ENCODE results near the gene G6PD.

The G6PD gene

DNA sequence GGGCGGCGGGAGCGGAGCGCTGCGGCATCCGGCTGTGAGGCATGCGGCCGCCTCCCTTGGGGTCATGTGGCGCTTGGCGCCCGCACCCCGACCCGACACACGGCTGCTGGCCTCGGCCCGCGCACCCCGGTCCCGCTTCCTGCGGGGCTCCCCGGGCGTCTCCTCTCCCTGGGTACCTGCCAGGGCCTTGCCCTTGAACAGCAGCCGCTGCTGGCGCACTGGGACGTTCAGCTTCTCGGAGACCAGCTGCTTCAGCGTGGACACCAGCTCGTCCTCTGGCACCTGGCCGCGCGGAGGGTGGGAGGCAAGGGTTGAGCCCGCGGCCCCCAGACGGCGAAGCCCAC is 60.6 kb downstream of the G6PD start:
- DNase-seq, result no peak

DNA sequence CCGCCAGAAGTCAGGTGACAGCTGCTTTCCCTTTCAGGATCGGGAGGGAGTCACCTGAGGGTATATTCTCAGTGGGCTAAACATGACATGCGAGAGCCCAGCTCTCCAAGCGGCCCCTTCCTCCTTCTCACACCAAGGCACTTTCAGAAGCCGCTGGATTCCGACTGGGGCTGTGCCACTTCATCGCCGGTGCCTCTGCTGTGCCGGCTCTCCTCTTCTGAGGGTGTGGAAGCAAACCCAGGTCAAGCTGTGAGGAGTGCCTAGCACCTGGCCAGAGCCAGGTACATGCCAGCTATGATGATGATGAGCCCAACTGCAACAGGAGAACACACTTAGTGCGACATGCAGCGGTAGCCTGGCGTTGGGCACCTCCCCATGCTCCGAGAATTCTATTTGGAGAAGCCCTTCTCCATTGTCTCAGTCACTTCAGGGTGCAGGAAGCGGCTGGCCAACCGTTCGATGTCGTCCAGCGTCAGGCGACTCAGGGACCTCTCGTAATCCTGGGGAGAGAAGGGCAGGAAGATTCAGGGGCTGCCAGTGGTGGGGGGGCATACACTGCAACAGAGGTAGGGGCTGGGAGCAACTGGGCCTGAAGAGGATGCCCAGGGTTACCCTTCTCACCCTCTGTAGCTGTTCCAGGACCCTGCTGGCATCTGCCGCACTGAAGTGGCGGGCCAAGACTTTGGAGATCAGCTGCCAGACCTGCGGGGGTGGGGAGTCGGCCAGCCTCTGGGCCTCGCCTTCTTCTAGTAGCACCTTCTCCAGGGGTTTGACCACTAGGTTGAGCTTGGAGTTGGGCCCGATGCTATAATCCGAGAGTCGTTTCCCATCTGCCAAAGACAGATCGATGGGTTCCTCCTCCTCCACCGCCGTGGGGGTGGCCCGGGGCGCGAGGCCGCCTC is 61.2 kb downstream of the G6PD start:
- DNase-seq, result no peak

DNA sequence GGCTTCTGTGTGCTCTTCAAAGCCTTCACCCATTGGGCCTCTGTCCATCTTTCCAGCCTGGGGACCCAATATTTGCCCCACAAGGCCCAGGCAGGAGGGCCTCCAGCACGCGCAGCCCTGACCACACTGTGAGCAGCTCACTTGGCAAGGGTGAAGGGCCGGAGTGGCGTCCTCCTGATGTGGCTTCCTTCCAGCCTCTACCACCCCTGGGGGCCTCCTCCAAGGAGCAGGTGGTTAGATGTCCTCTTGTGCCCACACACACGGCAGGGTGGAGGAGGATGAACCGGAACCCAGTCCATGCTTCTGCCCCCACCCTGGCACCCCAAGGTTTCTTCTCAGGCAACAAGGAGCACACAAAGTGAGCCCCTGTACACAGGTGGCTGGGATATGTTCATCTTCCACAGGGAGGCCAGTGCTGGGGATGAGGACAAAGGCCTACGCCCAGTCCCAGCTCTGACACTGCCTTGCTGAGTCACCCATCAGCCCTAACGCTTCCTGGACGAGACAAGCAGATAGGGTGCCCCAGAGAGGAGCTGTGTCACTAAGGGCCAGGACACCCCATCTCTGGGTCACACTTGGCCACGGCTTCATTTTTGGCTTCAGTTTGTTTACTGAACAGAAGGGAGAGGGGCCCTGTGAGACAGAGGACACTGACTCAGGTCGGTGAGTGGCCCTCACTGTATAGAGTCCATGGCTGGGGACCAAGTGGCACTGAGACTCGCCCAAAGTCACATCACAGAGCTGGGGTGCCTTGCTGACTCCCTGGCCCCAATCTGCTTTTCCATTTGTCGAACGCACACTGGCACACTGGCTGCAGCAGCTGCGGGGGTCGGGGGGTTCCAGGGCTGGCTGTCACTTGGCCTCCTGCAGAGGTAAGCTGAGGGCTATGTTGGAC is 62.1 kb downstream of the G6PD start:
- no peak for DNase-seq

DNA sequence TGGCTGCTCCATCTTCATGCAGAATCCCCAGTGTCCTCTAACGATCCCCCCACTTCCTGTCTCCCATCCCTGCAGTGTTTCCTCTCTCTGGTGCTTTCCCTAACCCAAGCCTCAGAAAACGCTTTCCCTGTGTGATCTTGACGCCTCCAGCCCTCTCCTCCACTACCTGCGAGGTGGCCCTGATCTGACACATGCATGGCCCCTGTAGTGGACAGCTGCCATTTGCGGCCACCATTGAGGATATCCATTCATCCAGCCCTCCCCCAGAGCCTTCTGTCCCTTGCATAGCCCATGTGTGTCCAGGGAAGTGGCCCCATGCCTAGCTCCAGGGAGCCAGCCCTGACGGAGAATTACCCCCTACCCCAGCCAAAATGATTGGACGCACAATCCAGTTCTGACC is 63.3 kb downstream of the G6PD start:
- no peak for DNase-seq

DNA sequence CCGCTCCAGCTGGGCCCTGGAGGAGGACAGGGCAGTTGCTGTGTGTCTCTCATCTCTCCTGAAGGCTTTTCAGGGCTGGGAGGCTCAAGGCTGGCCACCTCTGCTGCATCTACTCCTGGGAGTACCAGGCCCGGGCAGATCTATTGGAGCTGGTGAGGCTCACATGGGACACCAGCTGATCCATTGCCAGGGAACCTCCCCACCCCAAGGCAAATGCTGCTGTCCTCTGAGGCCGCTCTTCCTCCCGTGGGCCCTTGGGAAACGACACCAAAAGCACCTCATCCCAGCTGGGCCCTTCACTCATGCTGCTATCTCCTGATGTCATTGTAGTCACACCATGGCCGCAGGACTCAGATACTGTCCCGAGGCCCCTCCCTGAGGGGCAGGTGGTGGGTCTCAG is 63.9 kb downstream of the G6PD start:
- DNase-seq, result no peak

DNA sequence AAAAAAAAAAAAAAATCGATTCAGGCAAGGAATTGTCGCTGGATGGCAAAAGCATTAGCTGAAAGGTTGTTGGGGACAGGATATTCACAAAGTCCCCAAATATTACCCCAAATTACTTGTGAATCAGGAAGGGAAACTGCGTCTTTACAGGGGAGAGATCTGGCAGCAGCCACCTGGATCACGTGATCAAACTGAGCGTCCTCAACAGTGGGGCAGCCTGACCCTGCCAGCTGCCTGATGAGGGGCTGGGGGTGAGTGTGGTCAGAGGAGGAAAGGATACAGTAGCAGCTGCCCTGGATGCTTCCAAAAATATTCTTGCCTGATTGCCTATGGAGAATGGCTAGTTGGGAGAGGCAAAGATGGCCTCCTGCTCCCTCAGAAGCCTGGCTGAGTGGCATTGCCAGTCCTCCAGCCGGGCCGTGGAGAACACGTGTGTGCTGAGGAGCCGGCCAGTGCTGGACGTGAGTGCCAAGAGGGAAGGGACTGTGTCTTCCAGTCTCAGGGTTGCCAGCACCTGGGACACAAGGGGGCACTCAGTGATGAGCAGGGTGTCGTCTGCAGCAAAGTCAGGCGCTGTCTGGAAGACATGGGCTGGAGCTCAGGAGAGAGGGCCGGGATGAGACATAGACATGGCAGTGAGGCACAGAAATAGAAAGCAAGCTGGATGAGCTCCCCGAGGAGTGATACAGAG is 64.6 kb downstream of the G6PD start:
- no peak for DNase-seq
